Body of pancreas (tissue), 4 donors: Measurements from ENCODE around the gene DEGS1. TPM values are rescaled to one million over a fixed set of nuclear protein-coding genes. Genes with fewer than 3 reads are reported as not detected.
A peak's percentile ranks its signal among the peaks of the same experiment; 100 is the strongest.

Experiments used
- ATAC-seq: fragments of 150-250 bp; one replicate; pipeline ENCODE4 v1.9.1; 2016
- DNase-seq, 4 donors: peaks; one replicate each; pipeline ENCODE4 v3.0.0-alpha.2; 2019
- H3K27ac ChIP-seq, 4 donors: fragments of 200-600 bp; sonication (generic); 1 replicate in 3 of 4; 2 replicates in 1 of 4; pipeline versions ENCODE4 v1.5.1 to v1.6.1; 2016 to 2019; ENCODE audit warnings: mild to moderate bottlenecking in 1 of 4, mixed read lengths in 1 of 4, moderate library complexity in 1 of 4
- H3K27me3 ChIP-seq, 2 donors: fragments of 200-600 bp; sonication (generic); one replicate each; pipeline ENCODE4 v1.6.0; 2016; ENCODE audit warnings: mild to moderate bottlenecking in 1 of 2
- H3K36me3 ChIP-seq, 2 donors: fragments of 200-600 bp; sonication (generic); replicated peaks in 1 of 2; 2 replicates each; pipeline ENCODE4 v1.5.1; 2016; ENCODE audit warnings: low read depth in 2 of 2; ENCODE audit not compliant: insufficient read depth in 1 of 2
- H3K4me1 ChIP-seq: fragments of 200-600 bp; sonication (generic); one replicate; pipeline ENCODE4 v1.6.0; 2016
- H3K4me3 ChIP-seq, 2 donors: fragments of 200-600 bp; sonication (generic); 1 replicate in 1 of 2; 2 replicates in 1 of 2; pipeline ENCODE4 v1.5.1; 2016 to 2019
- H3K9me3 ChIP-seq, 3 donors: fragments of 200-600 bp; sonication (generic); 1 replicate in 2 of 3; 2 replicates in 1 of 3; pipeline ENCODE4 v1.5.1; 2016
- CTCF ChIP-seq, 7 experiments: fragments of 450-650 bp in 4 of 7; fragments of 200-600 bp in 3 of 7; sonication (generic) in 3 of 7; IDR thresholded peaks; one replicate each; pipeline ENCODE4 v1.5.1; 2016 to 2019; ENCODE audit warnings: antibody characterized with exemption in 7 of 7
- POLR2A ChIP-seq, 3 donors: fragments of 450-650 bp; IDR thresholded peaks; one replicate each; pipeline ENCODE4 v1.6.1; 2016; ENCODE audit warnings: antibody characterized with exemption in 3 of 3, mild to moderate bottlenecking in 2 of 3
- WGBS, 2 donors: methylation state at CpG; one replicate each; pipeline ENCODE4 v1.1.5; 2017; 5-methylcytosine and 5-hydroxymethylcytosine counted together
- intact Hi-C: fragments of 100-400 bp; cut with DNase I; formaldehyde crosslinking; loops from one replicate; pipeline ENCODE4 v1.15.1; 2023
- total RNA-seq, 2 donors: library from RNA; depleted of rRNA; stranded (reverse); fragments of >200 nt; gene quantifications; one replicate each; pipeline ENCODE4 v1.1.0, GENCODE V29; 2016

The DEGS1 gene
- 10 to 100 TPM; 16.3 to 18.5 TPM for total RNA-seq

- H3K4me1 ChIP-seq = peaks cover 25% of the 10 kb centered on the region
- TF ChIP-seq CTCF (IDR thresholded peaks at IDR 0.05) (peak in 1 of 7 experiments; percentile 1), POLR2A (IDR thresholded peaks at IDR 0.05) (peak; percentile 84 to 87 (median 86))
Observed at GRCh38 chr1:224182866-224183590, at the start of gene DEGS1. TSS of gene DEGS1 (plus strand) at chr1:224183240. CDS start at chr1:224183337, 97 bp downstream.

GRCh38 chr1:224133741-224134299 is 49.2 kb upstream of the DEGS1 start:
- intact Hi-C loops = no loop called here
- DNase-seq = no peak
- Histone ChIP-seq H3K36me3 (peaks cover 0 to 8% of the 10 kb centered on the region in 2 donors), H3K27ac (no peak overlapping the region), H3K27me3 (no peaks in the 10 kb centered on the region), H3K4me1 (peaks cover 4% of the 10 kb centered on the region), H3K9me3 (no peaks in the 10 kb centered on the region), H3K4me3 (no peak overlapping the region)
- ATAC-seq = no peak
- TF ChIP-seq POLR2A (IDR thresholded peaks at IDR 0.05) (no peak), CTCF (IDR thresholded peaks at IDR 0.05) (no peak)
- WGBS, 2 donors = 77 to 92% methylated on average over 5 of the region's 5 CpGs

More at GRCh38 chr1:224182866-224183590, at the start of gene DEGS1:
- WGBS, 2 donors = 0 to 1% methylated on average over 13 to 60 of the region's 94 CpGs
- DNase-seq = peak; percentile 84 to 91 (median 88)
- Histone ChIP-seq H3K4me3 (peak within 1 kb of the TSS; percentile 18 to 87), H3K27ac (peak within 1 kb of the TSS; percentile 66 to 95 (median 86)), H3K36me3 (no peaks in the 10 kb centered on the region), H3K27me3 (no peaks in the 10 kb centered on the region), H3K9me3 (no peaks in the 10 kb centered on the region)
- intact Hi-C loops = loop anchor here (10.0 kb wide), 1 partner anchor 142 kb away; no protein-coding TSS in a partner anchor
- peak; percentile 93 for ATAC-seq

GRCh38 chr1:224137518-224137917 is 45.5 kb upstream of the DEGS1 start:
- Histone ChIP-seq H3K9me3 (no peaks in the 10 kb centered on the region), H3K27ac (no peak overlapping the region), H3K4me1 (peaks cover 4% of the 10 kb centered on the region), H3K27me3 (no peaks in the 10 kb centered on the region), H3K36me3 (peaks cover 0 to 6% of the 10 kb centered on the region in 2 donors), H3K4me3 (no peak overlapping the region)
- DNase-seq (no peak), ATAC-seq (no peak)
- TF ChIP-seq POLR2A (IDR thresholded peaks at IDR 0.05) = no peak
- TF ChIP-seq CTCF (IDR thresholded peaks at IDR 0.05) = no peak
- intact Hi-C loops = no loop called here

- Histone ChIP-seq H3K4me3 (no peak overlapping the region), H3K4me1 (peaks cover 4% of the 10 kb centered on the region), H3K27me3 (no peaks in the 10 kb centered on the region), H3K9me3 (no peaks in the 10 kb centered on the region), H3K27ac (no peak overlapping the region), H3K36me3 (peaks cover 0 to 4% of the 10 kb centered on the region in 2 donors)
- ATAC-seq (no peak), DNase-seq (no peak)
- WGBS, 2 donors = 85 to 96% methylated on average over 3 of the region's 3 CpGs
- TF ChIP-seq POLR2A (IDR thresholded peaks at IDR 0.05) = no peak
- no peak for TF ChIP-seq CTCF (IDR thresholded peaks at IDR 0.05)
- intact Hi-C loops = no loop called here
Observed at GRCh38 chr1:224138198-224138597, 44.8 kb upstream of the DEGS1 start.
